ENCODE results near the gene RNASE11.
"Not testable (repeated sequence)": the region's sequence is repeated elsewhere in the genome, so short reads cannot be mapped to it uniquely, and the experiment has no call there.

The RNASE11 gene

DNA sequence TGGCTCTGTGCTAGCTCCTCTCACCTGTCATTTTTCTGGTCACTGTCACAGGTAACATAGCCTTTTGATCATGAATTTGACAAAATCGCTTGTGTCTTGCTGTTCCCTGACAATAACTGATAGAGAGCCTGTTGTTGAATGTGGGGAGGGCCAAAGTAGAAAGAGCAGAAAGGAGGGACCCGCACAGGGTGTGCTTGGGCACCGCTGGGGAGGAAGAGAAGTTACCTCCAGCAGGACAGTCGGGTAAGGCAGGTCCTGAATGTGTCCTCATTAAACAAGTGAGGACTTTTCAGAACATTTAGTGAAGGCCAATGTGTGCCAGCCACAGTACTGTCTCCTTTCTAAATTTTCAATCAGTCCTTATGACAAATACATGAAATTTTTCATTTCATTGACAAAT is 3.4 kb upstream of the RNASE11 start, which contains the start of gene RNASE12:
Gene RNASE12, minus strand, starts transcription at position 142 of the 400 bp plus-strand sequence. CDS start 653 bp downstream, outside the sequence.
- TF ChIP-seq, protein P1, sequence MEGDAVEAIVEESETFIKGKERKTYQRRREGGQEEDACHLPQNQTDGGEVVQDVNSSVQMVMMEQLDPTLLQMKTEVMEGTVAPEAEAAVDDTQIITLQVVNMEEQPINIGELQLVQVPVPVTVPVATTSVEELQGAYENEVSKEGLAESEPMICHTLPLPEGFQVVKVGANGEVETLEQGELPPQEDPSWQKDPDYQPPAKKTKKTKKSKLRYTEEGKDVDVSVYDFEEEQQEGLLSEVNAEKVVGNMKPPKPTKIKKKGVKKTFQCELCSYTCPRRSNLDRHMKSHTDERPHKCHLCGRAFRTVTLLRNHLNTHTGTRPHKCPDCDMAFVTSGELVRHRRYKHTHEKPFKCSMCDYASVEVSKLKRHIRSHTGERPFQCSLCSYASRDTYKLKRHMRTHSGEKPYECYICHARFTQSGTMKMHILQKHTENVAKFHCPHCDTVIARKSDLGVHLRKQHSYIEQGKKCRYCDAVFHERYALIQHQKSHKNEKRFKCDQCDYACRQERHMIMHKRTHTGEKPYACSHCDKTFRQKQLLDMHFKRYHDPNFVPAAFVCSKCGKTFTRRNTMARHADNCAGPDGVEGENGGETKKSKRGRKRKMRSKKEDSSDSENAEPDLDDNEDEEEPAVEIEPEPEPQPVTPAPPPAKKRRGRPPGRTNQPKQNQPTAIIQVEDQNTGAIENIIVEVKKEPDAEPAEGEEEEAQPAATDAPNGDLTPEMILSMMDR (IDR thresholded peaks at IDR 0.05; ENCODE audit: low read depth, low read length) = no peak
- no peak for DNase-seq (ENCODE audit: extremely low read depth, low read depth)

GRCh38 chr14:20583908-20584307 is 3.9 kb downstream of the RNASE11 start:
- no peak for DNase-seq (ENCODE audit: extremely low read depth, low read depth)
- TF ChIP-seq, protein P1 (IDR thresholded peaks at IDR 0.05; ENCODE audit: low read depth, low read length) = no peak

DNA sequence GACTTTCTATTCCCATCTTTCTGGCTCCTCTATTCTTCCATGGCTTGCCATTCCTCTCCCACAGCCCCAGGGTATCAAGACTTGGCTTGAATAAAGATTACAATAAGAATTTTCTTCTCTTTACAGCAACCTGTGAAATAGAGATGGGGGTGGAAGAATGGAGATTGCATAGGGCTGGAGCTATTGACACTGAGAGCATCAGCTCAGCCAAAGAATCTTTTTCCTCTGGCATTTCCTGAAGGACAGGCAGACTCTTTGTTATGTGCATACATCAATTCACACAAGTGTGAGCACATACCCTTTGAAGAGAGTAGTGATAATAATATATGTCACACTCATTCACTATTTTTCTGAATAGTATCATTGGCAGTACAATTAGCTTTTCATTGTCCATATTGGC is 4.7 kb downstream of the RNASE11 start:
- TF ChIP-seq, protein P1 (IDR thresholded peaks at IDR 0.05; ENCODE audit: low read depth, low read length) = no peak

DNA sequence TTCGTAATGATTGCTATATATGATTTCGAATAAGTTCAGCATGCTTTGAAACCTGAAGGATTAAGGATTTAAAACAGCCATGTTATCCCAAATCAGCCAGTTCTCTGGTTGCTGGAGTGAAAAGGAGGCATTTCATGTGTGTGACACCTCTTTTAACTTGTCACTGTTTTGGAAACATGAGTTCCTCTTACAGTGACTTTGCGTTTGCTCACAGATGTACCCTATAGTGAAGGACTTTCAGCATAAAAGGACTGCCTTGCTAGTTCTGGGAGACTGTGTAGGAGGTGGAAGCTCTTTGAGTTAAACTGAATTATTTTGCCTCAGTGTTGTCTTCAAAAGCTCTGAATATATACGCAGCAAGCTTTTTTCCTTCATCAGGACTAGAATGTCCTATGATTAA is 7.6 kb downstream of the RNASE11 start:
- no peak for DNase-seq (ENCODE audit: extremely low read depth, low read depth)
- TF ChIP-seq, protein P1 (IDR thresholded peaks at IDR 0.05; ENCODE audit: low read depth, low read length) = no peak

More for the DNA sequence above, 4.7 kb downstream of the RNASE11 start:
- no peak for DNase-seq (ENCODE audit: extremely low read depth, low read depth)

DNA sequence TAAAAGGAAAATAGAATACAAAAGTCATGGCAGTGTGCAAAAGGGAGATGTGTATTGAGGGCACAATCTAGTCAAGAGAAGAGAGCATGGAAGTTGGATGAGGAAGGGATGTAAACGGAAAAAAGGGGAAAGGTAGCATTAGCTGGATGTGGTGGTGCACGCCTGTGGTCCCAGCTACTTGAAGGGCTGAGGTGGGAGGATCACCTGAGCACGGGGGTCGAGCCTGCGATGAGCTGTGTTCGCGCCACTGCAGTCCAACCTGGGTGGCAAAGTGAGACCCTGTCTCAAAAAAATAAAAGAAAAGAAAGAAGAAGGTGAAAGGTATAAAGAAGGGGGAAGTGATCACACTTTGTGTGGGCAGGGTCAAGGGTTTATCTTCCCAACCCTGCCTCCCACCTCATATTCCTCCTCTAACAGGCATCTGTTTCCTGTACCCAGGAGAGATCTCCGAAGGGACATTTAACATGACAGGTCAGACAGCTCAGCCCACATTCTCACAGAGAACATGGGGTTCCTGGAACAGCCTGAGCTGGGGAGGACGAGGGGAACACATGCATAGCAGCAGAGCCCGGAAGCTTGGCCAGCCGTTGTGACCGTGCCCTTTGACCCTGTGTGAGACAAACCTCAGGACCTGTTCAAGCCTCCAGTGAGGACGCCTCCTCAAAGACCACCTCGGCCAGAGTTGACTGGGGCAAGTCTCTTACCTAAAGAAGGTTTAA is 8.9 kb downstream of the RNASE11 start:
- DNase-seq (ENCODE audit: extremely low read depth, low read depth) = no peak
- TF ChIP-seq, protein P1 (IDR thresholded peaks at IDR 0.05; ENCODE audit: low read depth, low read length) = no peak

DNA sequence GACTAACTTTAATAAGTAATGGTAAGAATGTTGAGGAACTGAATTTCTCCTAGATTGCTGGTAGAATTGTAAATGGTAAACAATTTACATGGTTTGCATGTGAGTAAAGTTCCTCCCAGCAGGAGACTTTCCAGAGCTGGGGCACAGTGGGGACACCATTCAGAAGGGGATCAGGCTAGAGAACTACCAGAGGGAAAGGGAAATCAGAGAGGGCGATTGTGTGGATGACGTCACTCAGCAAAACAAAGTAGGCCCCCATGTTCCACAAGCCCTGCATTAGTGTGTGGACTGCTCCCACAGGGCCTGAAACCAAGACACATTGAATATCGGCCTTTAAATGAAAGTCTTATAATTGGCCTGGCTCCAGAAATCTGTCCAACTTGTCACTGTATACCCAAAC is 9.5 kb downstream of the RNASE11 start:
- TF ChIP-seq, protein P1 (IDR thresholded peaks at IDR 0.05; ENCODE audit: low read depth, low read length) = no peak
- no peak for DNase-seq (ENCODE audit: extremely low read depth, low read depth)

GRCh38 chr14:20572382-20572990 is 15.3 kb downstream of the RNASE11 start:
- DNase-seq (ENCODE audit: extremely low read depth, low read depth) = not testable (repeated sequence)

GRCh38 chr14:20570720-20571119 is 17.1 kb downstream of the RNASE11 start:
- DNase-seq (ENCODE audit: extremely low read depth, low read depth) = not testable (repeated sequence)

DNA sequence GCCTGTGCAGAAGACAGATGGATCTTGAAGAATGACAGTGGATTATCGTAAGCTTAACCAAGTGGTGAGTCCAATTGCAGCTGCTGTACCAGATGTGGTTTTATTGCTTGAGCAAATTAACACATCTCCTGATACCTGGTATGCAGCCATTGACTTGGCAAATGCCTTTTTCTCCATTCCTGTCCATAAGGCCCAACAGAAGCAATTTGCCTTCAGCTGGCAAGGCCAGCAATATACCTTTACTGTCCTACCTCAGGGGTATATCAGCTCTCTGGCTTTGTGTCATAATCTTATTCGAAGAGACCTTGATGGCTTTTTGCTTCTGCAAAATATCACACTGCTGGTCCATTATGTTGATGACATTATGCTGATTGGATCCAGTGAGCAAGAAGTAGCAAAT is 17.9 kb downstream of the RNASE11 start:
- DNase-seq (ENCODE audit: extremely low read depth, low read depth) = not testable (repeated sequence)
